Neural progenitor cell (in vitro differentiated cells): Measurements from ENCODE around the gene PKHD1.

Source experiments
- CTCF ChIP-seq: fragments of 200-600 bp; sonication (generic); IDR thresholded peaks from 2 replicates; pipeline ENCODE4 v1.5.1; 2017; ENCODE audit warnings: antibody characterized with exemption, mild to moderate bottlenecking
- EZH2 ChIP-seq: fragments of 200-600 bp; sonication (generic); IDR thresholded peaks from 2 replicates; pipeline ENCODE4 v1.6.1; 2017; ENCODE audit warnings: antibody characterized with exemption, mild to moderate bottlenecking, moderate library complexity

DNA sequence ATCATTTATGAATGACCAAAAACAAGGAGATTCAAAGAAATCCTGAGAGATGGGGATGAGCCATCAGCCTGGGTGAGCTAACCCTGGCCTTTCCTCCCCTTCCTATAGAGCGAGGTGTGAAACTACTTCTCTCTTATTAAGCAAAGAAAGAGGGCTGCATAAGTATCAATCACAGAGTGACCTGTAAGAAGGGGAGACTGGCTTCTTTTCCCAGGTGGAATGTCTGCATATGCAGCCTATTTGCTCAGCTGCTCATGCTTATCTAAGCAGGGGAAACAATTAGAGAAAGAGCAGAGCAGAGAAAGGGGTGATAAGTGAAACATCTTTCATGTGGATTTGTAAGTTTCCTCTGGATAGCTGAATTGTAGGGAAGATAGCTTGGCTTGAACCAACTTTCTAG is 160.0 kb downstream of the PKHD1 start:
- no peak for TF ChIP-seq CTCF
- TF ChIP-seq EZH2: no peak
